HS-5 (cell line): ENCODE measurements around the gene EIF2D.
"Not testable (repeated sequence)": the region's sequence is repeated elsewhere in the genome, so short reads cannot be mapped to it uniquely, and the experiment has no call there.

ENCODE experiments used
- DNase-seq: peaks from one replicate; pipeline ENCODE4 v3.0.0-alpha.2; 2012; ENCODE audit warnings: low read depth

EIF2D gene

DNA sequence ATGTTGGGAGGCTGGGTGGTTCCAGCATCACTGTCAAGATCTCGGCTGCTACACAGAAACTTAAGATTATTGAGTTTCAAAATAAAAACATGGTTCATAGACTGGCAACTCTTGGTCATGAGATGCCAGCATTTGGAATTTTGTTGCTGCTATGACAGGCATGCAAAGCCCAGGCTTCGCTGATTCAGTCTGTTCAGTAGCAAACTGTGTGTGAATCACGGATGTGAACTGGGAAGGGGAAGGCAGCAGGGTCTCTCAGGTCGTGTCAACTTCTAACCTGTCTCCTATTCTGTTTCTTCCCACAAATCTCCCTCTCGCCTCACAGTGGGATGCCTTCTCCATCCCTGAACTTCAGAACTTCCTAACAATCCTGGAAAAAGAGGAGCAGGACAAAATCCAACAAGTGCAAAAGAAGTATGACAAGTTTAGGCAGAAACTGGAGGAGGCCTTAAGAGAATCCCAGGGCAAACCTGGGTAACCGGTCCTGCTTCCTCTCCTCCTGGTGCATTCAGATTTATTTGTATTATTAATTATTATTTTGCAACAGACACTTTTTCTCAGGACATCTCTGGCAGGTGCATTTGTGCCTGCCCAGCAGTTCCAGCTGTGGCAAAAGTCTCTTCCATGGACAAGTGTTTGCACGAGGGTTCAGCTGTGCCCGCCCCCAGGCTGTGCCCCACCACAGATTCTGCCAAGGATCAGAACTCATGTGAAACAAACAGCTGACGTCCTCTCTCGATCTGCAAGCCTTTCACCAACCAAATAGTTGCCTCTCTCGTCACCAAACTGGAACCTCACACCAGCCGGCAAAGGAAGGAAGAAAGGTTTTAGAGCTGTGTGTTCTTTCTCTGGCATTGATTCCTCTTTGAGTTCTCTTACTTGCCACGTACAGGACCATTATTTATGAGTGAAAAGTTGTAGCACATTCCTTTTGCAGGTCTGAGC, 25.5 kb downstream of the EIF2D start:
- no peak for DNase-seq

GRCh38 chr1:206584683-206585082, 27.6 kb downstream of the EIF2D start:
- no peak for DNase-seq

- no peak for DNase-seq
Observed at GRCh38 chr1:206583707-206584648, 28.3 kb downstream of the EIF2D start.

GRCh38 chr1:206582971-206583706, 29.1 kb downstream of the EIF2D start:
- DNase-seq = no peak

GRCh38 chr1:206582537-206582936, 29.7 kb downstream of the EIF2D start:
- no peak for DNase-seq

DNA sequence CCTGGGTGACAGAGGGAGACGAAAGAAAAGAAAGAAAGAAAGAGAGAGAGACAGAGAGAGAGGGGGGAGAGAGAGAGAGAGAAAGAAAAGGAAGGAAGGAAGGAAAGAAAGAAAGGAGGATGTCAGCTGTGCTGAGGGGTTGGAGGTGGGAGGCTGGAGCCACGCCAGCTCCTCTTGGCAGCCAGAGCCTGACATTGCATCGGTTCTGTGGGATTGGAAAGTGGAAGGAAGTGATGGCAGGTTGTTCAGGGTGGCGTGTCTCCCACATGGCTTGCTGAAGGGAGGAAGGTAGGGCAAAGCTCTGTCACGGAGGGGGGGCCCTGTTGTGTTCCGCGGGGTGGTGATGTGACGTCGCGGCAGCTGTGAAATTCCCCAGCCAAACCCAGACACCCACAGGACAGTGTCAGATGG, 30.7 kb downstream of the EIF2D start:
- DNase-seq = no peak

DNA sequence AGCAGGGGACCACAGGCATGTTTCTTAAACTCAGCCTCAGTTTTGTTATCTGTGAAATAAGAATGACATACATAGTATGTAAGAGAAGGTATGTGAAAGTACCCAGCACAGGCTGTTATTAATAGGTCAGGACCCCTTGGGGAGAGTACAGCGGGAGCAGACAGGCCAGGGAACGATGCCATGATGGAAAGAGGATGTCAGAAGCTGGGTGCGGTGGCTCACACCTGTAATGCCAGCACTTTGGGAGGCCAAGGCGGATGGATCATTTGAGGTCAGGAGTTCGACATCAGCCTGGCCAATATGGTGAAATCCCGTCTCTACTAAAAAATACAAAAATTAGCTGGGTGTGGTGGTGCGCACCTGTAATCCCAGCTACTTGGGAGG, 31.2 kb downstream of the EIF2D start:
- DNase-seq = not testable (repeated sequence)

DNA sequence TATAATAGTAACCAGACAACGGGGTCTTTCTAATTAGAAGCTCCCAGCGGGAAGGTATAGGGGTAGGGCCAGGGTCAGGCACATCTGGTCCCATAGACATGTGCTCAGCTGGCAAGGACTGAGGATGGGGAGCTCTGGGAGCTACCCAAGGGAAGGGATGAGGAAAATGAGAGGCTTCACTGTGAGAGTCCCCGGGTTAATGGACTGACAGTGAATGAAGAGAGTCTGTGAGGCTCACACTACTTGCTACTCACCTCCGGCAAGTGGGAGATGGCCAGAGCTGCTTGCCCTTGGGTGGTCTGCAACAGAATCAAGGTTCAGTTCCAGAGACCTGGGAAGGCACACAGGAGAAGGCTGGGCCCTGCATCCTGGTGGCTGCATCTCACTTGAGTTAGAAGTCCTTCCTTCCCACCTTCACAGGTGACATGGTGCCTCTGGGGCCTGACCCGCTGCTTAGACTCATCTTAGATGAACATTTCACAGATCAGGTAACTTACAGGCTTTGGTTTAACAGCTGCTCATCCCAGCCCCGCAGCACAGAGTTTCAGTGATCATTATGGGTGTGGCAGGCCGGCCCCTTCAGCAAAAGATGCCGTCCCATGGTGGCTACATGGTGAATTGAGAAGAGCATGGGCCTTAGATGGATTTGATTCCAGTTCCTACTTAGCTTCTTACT, 31.7 kb downstream of the EIF2D start:
- no peak for DNase-seq

GRCh38 chr1:206579747-206580437, 32.4 kb downstream of the EIF2D start:
- DNase-seq = no peak

DNA sequence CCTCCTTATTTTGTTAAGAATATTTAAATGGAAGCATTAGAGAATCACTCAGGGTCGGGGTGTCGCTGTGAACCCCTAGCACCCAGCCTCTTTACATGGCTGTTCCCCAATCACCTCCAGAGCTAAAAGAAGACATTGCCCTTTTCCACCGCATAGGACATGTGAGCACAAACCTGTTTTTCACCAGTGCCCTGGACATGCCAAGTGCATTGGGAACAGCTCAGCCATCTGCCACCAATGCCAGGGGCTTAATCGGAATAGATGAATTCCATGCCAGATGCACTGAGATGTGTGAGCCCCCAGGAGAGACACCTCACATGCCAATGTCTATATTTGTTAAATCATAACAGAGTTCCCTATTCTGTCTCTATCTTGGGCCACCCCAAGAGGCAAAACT, 33.3 kb downstream of the EIF2D start:
- DNase-seq = no peak

GRCh38 chr1:206578068-206578977, 33.9 kb downstream of the EIF2D start:
- DNase-seq = no peak

DNA sequence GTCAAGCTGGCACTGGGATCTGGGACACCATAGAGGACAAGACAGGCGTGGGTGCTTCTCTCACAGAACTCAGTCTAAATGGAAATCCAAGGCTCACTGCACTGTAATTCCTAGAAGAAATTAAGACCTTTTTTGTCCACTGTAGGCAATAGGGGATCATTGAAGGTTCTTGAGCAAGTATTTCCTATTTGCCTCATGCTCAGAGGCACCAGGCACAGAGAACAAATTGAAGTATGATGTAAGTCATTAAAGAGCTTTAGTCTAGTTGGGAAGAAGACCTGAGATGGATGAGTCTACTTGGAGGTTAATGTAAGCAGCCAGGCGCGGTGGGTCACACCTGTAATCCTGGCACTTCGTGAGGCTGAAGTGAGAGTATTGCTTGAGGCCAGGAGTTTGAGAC, 34.6 kb downstream of the EIF2D start:
- DNase-seq = no peak

DNA sequence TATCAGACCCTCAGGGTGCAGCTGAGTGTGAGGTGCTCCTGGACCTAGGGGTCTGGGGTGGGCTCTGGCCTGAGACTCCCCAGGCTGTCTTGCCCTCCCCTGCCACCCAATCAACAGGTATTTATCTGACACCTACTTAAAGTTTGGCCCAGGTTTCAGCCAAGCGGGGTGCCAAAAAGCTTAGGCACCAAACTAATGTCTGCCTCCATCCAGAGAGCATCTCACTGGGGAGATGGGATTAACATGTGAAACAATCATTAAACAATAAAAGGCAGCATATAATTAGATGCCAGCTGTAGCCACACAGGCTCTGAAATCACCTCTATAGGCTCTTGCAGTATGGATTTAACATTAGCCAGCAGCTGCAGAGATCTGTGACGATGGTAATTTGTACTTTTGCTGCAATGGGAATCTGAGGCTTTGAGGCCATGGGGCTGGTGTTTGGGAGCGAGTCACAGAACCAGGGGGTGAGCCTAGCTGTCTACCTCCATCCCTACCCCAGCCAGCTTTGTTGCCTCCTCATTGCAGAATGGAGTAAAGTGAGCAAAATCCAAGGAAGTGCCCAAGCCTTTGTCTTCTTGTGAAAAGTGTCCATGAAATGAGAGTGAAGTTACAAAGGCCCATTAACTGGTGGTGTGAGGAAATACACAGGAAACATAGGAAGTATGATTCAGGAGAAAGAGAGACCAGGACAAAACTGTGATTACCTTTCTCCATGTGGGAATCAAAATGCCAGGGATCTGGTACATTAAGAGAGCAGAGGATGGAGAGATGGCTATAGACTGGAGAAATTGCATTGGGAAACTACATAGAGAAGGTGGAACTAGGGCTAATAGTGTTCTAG, 36.1 kb downstream of the EIF2D start:
- no peak for DNase-seq

GRCh38 chr1:206575165-206575893, 36.9 kb downstream of the EIF2D start:
- no peak for DNase-seq

DNA sequence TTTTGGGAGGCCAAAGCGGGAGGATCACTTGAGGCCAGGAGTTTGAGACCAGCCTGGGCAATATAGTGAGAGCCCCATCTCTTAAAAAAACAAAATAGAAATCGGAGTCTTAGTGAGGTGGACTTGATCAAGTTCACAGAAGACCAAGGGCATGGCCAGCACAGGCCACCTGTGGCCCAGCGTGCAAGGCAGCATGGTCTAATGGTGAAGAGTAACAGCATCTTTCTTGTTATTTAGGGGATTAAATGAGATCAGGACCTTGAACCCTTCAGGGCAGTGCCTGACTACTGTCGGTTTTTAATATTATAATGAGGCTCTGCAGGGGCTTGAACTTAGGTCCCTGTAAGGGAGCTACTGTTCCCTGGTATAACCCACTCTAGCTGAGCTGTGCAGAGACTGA, 38.5 kb downstream of the EIF2D start:
- DNase-seq = no peak

- no peak for DNase-seq
Observed at GRCh38 chr1:206573319-206573718, 38.9 kb downstream of the EIF2D start.

- DNase-seq = no peak
Observed at GRCh38 chr1:206572835-206573234, 39.4 kb downstream of the EIF2D start.

DNA sequence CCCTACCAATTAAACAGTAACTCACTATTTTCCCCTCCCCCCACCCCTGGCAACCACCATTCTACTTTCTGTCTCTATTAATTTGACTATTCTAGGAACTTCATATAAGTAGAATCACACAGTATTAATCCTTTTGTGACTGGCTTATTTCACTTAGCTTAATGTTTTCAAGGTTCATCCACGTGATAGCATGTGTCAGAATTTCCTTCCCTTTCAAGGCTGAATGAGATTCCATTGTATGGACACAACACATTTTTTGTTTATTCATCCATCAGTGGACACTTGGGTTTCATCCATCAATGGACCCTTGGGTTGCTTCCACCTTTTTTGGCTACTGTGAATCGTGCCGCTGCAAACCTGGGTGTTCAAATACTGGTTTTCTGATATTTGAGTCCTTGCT, 41.7 kb downstream of the EIF2D start:
- no peak for DNase-seq
